ENCODE data around the gene CFAP221.

The CFAP221 gene

DNA sequence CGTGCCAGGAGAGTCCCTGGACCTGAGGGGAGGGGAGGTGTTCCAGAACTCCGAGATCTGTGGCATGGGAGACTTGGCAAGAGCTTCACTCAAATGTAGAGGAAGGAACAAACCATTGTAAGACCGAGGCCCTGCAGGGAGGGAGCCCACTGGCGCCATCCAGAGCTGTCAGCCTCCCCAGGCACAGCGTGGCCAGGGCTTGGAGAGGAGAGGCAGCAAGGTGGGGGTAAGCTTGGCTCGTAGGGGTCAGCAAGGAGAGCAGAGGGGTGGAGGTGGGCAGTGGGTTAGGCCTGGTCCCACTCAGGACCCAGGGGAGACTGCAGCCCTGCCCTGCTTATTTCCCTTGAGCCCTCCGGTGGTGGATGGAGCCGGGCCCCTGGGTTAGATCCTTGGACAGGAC lies 138.3 kb downstream of the CFAP221 start:
- no peak for DNase-seq

DNA sequence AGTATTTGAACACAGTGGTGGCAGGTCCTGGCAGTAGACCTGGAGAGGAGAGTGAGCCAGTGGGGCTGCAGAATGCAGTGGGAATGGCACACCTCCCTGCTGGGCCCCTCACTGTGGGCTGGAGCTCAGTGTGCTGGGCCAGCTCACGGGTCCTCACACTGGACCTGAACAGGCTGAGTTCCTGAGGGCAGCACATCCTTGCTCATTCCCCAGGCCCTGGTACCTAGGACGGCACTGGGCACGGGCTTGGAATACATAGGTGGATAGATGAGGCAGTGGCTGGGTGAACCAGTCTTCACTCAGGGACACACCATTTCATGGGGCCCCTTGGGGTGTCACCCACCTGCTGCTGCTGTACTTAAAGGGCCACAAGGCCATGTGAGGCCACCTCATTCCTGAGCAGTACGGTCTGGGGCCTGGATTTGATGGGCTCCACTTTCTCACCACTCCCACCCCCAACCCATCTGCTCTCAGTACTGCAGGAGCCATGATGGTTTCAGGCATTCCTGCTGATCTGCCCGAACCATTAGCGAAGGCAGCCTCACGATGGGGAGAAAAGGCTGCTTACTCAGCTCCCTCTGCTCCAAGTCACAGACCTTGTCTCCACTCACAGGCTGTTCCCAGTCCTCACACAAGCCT lies 138.9 kb downstream of the CFAP221 start:
- no peak for DNase-seq

GRCh38 chr2:119683713-119684443 lies 139.6 kb downstream of the CFAP221 start:
- no peak for DNase-seq

GRCh38 chr2:119684518-119684917 lies 140.3 kb downstream of the CFAP221 start:
- no peak for DNase-seq

DNA sequence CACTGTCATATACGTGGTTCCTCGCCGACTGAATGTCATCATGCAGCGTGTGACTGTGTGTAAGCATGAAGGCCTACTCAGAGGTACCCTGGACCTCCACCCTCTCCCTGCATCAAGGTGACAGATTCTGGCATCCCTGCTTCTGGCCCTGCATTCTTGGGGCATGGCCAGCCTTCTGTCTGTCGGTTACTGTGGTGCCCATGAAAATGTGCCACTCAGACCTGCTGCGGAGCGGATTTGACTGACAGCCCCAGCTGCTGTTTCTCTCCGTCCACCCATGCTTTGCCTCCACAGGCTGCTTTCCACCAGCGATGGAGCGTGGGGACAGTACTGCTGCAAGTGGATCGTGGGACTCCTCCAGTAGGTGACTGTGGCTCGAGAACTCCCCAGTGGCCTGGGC lies 144.4 kb downstream of the CFAP221 start:
- DNase-seq: no peak

- DNase-seq: no peak
These were observed 145.0 kb downstream of the CFAP221 start for GRCh38 chr2:119689218-119689617.

DNA sequence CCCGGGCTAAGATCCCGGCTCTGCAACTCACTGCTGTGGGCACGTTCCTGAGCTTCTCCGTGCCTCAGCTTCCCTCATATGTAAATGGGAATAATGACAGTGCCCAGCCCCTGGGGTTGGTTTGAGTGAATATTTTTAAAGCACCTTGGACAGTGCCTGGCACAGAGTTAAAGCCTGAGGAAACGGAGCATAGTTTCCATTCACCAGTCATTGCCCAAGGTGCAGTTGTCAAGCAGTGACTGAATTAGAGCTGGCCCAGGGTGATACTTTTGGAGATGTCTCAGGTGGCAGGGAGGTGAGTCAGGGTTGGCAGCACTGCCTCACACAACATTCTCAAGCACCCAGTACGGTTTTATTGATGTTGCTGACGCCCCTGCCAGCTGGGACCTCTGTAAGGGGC lies 146.9 kb downstream of the CFAP221 start:
- no peak for DNase-seq

GRCh38 chr2:119691651-119692245 lies 147.5 kb downstream of the CFAP221 start:
- DNase-seq: no peak

DNA sequence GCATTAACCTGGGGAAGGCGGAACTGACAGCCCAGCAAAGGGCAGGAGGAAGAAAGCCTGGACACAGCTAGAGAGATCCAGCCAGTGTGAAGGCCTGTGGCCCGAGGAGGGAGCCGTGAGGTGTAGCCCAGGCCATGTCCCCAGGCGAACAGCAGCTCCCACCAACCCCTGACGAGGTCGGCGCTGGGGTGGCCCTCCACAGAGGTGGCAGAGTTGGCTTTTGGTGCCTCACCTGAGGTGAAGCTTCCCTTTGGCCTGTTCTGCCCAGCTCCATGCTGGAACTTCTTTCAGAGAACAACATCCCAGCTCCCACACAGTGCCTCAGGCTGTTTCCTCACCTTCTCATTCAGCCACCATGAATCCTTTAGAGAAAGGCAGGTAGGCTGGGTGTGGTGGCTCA lies 148.1 kb downstream of the CFAP221 start:
- no peak for DNase-seq

- no peak for DNase-seq
These were observed 148.7 kb downstream of the CFAP221 start for GRCh38 chr2:119692954-119693353.

- no peak for DNase-seq
These were observed 149.3 kb downstream of the CFAP221 start for GRCh38 chr2:119693567-119693966.

GRCh38 chr2:119693967-119694366 lies 149.7 kb downstream of the CFAP221 start:
- no peak for DNase-seq

DNA sequence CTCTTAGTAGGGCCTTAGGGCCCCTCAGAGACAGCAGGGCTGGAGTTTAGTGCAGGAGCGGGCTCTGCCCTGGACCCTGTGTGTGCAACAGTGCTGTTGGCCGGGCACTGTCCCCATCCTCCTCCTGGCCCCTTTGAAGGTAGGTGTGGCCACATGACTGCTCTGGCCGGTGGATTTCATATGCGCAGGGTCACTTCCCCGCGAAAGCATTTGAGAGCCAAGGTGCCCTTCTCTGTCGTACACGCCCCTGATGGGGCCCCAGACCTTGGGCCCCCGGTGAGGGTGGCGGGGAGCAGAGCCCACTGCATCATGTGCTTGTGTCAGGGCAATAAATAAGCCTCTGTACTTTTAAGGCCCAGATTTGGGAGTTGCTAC lies 150.2 kb downstream of the CFAP221 start:
- DNase-seq: no peak

DNA sequence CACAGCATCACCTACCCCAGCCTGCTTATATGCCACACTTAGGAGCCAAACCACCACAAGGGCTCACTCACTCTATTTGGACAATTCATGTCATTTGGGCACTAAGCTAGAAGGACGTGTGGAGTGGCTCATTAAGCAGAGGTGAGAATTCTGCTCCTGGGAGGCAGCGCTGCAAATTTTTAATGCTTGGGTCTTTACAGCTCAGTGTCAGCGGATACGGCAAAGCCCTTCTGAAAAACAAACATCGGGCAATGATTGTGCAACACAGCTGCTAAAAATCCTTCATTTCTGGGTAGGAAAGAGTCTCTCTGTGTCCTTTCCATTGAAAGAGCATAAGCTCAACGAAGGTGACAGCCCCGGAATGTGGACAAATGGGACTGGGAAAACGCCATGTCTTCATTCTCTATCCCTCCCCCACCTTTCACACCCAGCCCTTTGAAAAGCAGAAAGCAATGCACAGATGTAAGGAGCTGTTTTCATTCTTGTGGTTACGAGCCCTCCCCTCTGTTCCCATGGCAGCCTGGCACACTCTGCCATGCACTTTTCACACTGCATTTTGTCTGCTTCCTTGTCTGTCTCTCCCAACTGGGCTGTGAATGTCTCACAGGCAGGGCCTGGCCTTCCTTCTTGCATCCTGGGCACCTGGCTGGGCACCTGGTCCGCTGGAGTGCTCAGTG lies 150.7 kb downstream of the CFAP221 start:
- no peak for DNase-seq

DNA sequence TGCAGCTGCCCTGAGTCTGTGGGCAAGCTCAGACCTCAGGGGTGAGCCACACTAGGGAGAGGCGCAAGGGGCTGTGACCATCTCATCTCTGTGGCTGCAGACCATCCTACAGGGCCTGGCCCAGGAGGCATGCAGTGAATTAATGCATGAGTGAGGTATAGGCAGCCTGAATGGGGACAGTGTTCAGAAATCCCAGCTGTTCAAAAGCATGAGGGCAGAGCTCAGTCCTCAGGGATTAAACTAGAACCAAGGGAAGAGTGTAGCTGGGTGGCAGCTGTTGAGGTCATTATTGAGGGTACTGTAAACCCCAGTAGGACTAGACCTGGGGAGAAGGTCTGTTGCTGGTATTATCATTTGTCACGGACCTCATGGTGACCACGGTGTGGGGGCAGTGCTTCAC lies 151.8 kb downstream of the CFAP221 start:
- no peak for DNase-seq

DNA sequence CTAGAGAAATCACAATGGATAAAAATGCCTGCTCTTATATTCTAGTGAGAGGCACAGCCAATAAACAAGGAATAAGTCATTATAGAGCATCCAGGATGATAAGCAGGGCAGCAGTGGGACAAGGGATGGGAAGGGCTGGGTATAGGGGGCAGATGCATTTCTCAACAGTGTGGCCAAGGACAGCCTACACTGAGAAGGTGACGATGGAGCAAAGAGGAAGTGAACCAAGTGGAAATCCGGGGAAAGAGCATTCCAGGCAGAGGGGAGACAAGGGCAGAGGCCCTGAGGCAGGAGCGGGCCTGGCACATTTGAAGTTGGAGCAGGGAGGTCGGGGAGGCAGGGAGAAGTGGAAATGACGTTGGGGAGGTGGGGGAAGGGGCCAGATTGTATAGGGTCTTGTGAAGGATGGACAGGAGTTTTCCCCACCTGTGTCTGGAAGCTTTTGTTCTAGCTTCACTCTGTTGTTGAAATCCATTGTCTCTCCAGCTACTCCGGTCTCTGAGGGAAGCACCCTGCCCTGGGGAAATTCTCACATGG lies 152.3 kb downstream of the CFAP221 start:
- DNase-seq: no peak

- no peak for DNase-seq
These were observed 153.2 kb downstream of the CFAP221 start for GRCh38 chr2:119697290-119698020.

GRCh38 chr2:119698246-119698645 lies 154.0 kb downstream of the CFAP221 start:
- no peak for DNase-seq

- no peak for DNase-seq
These were observed 154.9 kb downstream of the CFAP221 start for GRCh38 chr2:119699016-119699606.

DNA sequence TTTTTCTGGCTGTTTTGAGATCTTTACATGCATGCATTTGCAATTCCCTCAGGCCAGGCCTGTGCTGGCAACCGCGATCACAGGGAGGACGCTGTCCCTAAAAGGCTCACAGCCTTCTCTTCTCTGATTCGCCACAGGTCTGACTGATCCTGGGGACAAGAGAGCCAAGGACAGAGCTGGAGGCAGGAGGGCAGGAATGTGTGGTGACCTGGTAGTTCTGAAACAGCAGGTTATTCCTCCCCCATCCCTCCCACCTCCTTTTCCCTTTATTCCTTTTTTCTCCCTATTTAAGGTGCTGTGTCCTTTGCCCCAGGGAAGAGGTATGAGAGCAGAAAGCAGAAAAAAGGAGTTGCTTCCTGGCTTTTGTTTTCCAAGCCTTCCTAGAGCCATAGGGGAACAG lies 156.6 kb downstream of the CFAP221 start:
- DNase-seq: no peak

GRCh38 chr2:119701352-119701751 lies 157.1 kb downstream of the CFAP221 start:
- no peak for DNase-seq

DNA sequence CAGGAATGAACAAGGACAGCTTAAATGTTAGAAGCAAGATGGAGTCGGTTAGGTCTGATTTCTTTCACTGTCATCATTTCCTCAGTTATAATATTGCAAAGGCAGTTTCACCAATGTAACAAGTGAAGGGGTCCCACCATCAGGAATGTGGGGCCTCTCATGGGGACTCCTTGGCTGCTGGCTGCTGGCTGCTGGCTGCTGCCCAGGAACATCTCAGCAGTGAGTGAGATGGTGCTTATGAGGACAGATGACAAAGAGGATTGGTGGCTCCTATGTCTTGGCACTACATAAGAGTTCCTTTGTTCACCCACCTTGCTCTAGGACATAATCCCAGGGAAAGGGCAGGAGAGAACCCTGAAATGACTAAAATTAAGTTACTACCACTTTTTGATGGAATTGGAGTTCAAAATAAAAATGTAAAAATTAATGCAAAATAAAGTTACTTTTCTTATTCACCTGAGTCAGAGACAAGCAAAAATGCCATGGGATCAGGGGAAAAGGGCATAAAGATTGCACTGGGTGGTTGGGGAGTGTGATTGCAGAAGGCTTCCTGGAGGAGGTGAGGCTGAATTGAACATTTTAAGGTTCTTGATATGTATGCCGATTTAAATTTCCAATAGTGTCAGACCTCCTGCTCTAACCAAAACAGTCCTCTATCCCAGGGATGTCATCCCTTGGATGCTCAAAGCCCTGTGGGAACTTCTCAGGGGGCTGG lies 158.1 kb downstream of the CFAP221 start:
- no peak for DNase-seq
